Chondrocyte (in vitro differentiated cells): ENCODE measurements around the gene LZTS2. TPM values are rescaled to one million over a fixed set of nuclear protein-coding genes. Genes with fewer than 3 reads are reported as not detected.

Source experiments
- DNase-seq: peaks from one replicate; pipeline ENCODE4 v3.0.0; 2021; ENCODE audit warnings: mixed read lengths, low spot score
- H3K27ac Mint-ChIP-seq: one replicate; pipeline ENCODE4 v1.8.0; 2021; ENCODE audit warnings: mild to moderate bottlenecking, moderate library complexity, mixed read lengths; ENCODE audit not compliant: unreplicated experiment
- H3K27me3 Mint-ChIP-seq: 2 replicates; pipeline ENCODE4 v1.8.0; 2021; ENCODE audit warnings: low read depth, mixed read lengths
- H3K36me3 Mint-ChIP-seq: 2 replicates; pipeline ENCODE4 v1.8.0; 2021; ENCODE audit warnings: low read depth, mixed read lengths
- H3K4me1 Mint-ChIP-seq: 2 replicates; pipeline ENCODE4 v1.8.0; 2021; ENCODE audit warnings: low read depth, mild to moderate bottlenecking, mixed read lengths
- H3K4me3 Mint-ChIP-seq: one replicate; pipeline ENCODE4 v1.8.0; 2021; ENCODE audit warnings: mild to moderate bottlenecking, moderate library complexity, mixed read lengths; ENCODE audit not compliant: unreplicated experiment
- H3K9me3 Mint-ChIP-seq: 2 replicates; pipeline ENCODE4 v1.8.0; 2021; ENCODE audit warnings: low read depth, mixed read lengths
- CTCF ChIP-seq: fragments of 200-600 bp; sonication (generic); IDR thresholded peaks from 2 replicates; pipeline ENCODE4 v1.5.0; 2021; ENCODE audit warnings: antibody characterized with exemption, mild to moderate bottlenecking, moderate library complexity
- total RNA-seq: library from RNA; stranded (reverse); gene quantifications from 3 replicates; pipeline ENCODE4 v1.2.1, GENCODE V29; 2021

LZTS2 gene
- total RNA-seq, 1 donor from 2014 or later = 79.4 TPM

- H3K9me3 Mint-ChIP-seq = no peaks in the 10 kb centered on the region
- H3K4me3 Mint-ChIP-seq = no peak overlapping the region
- no peak for DNase-seq
- TF ChIP-seq CTCF = no peak
- H3K27me3 Mint-ChIP-seq = no peaks in the 10 kb centered on the region
- H3K27ac Mint-ChIP-seq = no peak overlapping the region
- H3K4me1 Mint-ChIP-seq = peaks cover 20% of the 10 kb centered on the region
- peaks cover 6% of the 10 kb centered on the region for H3K36me3 Mint-ChIP-seq
These were observed 9.3 kb downstream of the LZTS2 start for GRCh38 chr10:101008823-101009423.

- TF ChIP-seq CTCF = no peak
- H3K9me3 Mint-ChIP-seq = no peaks in the 10 kb centered on the region
- H3K4me1 Mint-ChIP-seq = peaks cover 35% of the 10 kb centered on the region
- no peak overlapping the region for H3K27ac Mint-ChIP-seq
- peaks cover 4% of the 10 kb centered on the region for H3K36me3 Mint-ChIP-seq
- H3K4me3 Mint-ChIP-seq = no peak overlapping the region
- DNase-seq = peak; percentile 84
- no peaks in the 10 kb centered on the region for H3K27me3 Mint-ChIP-seq
These were observed 10.7 kb downstream of the LZTS2 start for GRCh38 chr10:101010329-101010728.

GRCh38 chr10:101011517-101012423 lies 12.2 kb downstream of the LZTS2 start:
- DNase-seq = peak; percentile 88
- H3K27ac Mint-ChIP-seq = peak overlapping the region; percentile 92
- no peaks in the 10 kb centered on the region for H3K36me3 Mint-ChIP-seq
- H3K4me1 Mint-ChIP-seq = peaks cover 36% of the 10 kb centered on the region
- TF ChIP-seq CTCF = peak; percentile 63
- H3K27me3 Mint-ChIP-seq = peaks cover 4% of the 10 kb centered on the region
- no peak overlapping the region for H3K4me3 Mint-ChIP-seq
- H3K9me3 Mint-ChIP-seq = no peaks in the 10 kb centered on the region

- Mint-ChIP-seq H3K27ac (peak overlapping the region; percentile 92), H3K4me1 (peaks cover 36% of the 10 kb centered on the region), H3K27me3 (peaks cover 5% of the 10 kb centered on the region), H3K9me3 (no peaks in the 10 kb centered on the region), H3K36me3 (no peaks in the 10 kb centered on the region), H3K4me3 (no peak overlapping the region)
- peak; percentile 94 for DNase-seq
- TF ChIP-seq CTCF = peak; percentile 99
These were observed 13.1 kb downstream of the LZTS2 start for GRCh38 chr10:101012525-101013364.

GRCh38 chr10:101013365-101013825 lies 13.8 kb downstream of the LZTS2 start:
- no peak overlapping the region for H3K4me3 Mint-ChIP-seq
- no peak for TF ChIP-seq CTCF
- no peak for DNase-seq
- H3K36me3 Mint-ChIP-seq = no peaks in the 10 kb centered on the region
- H3K27ac Mint-ChIP-seq = peak overlapping the region; percentile 92
- H3K27me3 Mint-ChIP-seq = peaks cover 5% of the 10 kb centered on the region
- peaks cover 32% of the 10 kb centered on the region for H3K4me1 Mint-ChIP-seq
- no peaks in the 10 kb centered on the region for H3K9me3 Mint-ChIP-seq
